HepG2 (cell line): ENCODE results near the gene ZNF175. TPM values are rescaled to one million over a fixed set of nuclear protein-coding genes. Genes with fewer than 3 reads are reported as not detected.

ENCODE experiments used
- ATAC-seq: fragments of 200-7000 bp; cut with Tn5 transposase; 3 replicates; pipeline ENCODE4 v1.9.1; 2020; ENCODE audit warnings: mild to moderate bottlenecking, moderate library complexity
- BruUV-seq: library from RNA; stranded (reverse); fragments of 400-500 nt; replicated peaks from 2 replicates; lab custom pipeline; 2021; lab: Mats Ljungman, UMichigan
- CTCF ChIA-PET: fragments of 300-600 bp; formaldehyde crosslinking; extraction: SDS; loops from one replicate; lab custom pipeline; 2021; ENCODE audit warnings: low total read pairs, inconsistent platforms, low intra/inter-chr PET ratio; lab: Yijun Ruan, JAX
- POLR2A ChIA-PET: fragments of 350-600 bp; sonication (Branson Sonifier 250); formaldehyde crosslinking; loops from one replicate; lab custom pipeline; 2020; ENCODE audit warnings: antibody characterized with exemption, inconsistent platforms; lab: Yijun Ruan, JAX
- DNase-seq: peaks from one replicate; pipeline ENCODE4 v3.0.0-alpha.2; 2015; ENCODE audit warnings: low spot score
- FAIRE-seq: peaks from 3 replicates; lab custom pipeline; 2011; peaks lifted over from hg19 to GRCh38; lab: Jason Lieb, UNC
- H2AFZ ChIP-seq: one replicate; pipeline ENCODE4 v1.6.1; 2011; ENCODE audit warnings: low read length, inconsistent platforms
- H3K27ac ChIP-seq: fragments of 300-600 bp; 3 replicates; pipeline ENCODE4 v1.8.0; 2011; ENCODE audit warnings: mixed run types, mild to moderate bottlenecking, mixed read lengths, low read length, inconsistent platforms; ENCODE audit not compliant: insufficient read depth; ENCODE audit errors: extremely low read length
- H3K27me3 ChIP-seq, 2 experiments: fragments of 200-600 bp in 1 of 2; 2 replicates in 1 of 2; 3 replicates in 1 of 2; pipeline versions ENCODE4 v1.6.0 to v1.8.0; 2011; ENCODE audit warnings: low read length in 2 of 2, mild to moderate bottlenecking in 2 of 2, moderate library complexity in 2 of 2, inconsistent platforms in 1 of 2; ENCODE audit not compliant: insufficient read depth in 2 of 2, control insufficient read depth in 1 of 2
- H3K36me3 ChIP-seq, 2 experiments: fragments of 200-600 bp in 1 of 2; replicated peaks in 1 of 2; 2 replicates in 1 of 2; 3 replicates in 1 of 2; pipeline versions ENCODE4 v1.5.1 to v1.8.0; 2011; ENCODE audit warnings: low read length in 2 of 2, inconsistent platforms in 1 of 2; ENCODE audit not compliant: insufficient read depth in 2 of 2, control insufficient read depth in 1 of 2
- H3K4me1 ChIP-seq: 2 replicates; pipeline ENCODE4 v1.5.1; 2012; ENCODE audit warnings: low read length, inconsistent platforms; ENCODE audit not compliant: insufficient read depth
- H3K4me2 ChIP-seq: 2 replicates; pipeline ENCODE4 v1.6.0; 2011; ENCODE audit warnings: low read depth, low read length, inconsistent platforms
- H3K4me3 ChIP-seq, 3 experiments: fragments of 200-600 bp in 1 of 3; sonication (generic), shearing (Covaris generic) in 1 of 3; replicated peaks in 1 of 3; 2 replicates each; pipeline ENCODE4 v1.5.1; 2011 to 2016; ENCODE audit warnings: low read length in 3 of 3, inconsistent platforms in 2 of 3, low read depth in 2 of 3, mild to moderate bottlenecking in 2 of 3, control low read depth in 1 of 3, mixed read lengths in 1 of 3; ENCODE audit not compliant: insufficient read depth in 1 of 3
- H3K79me2 ChIP-seq: one replicate; pipeline ENCODE4 v1.6.1; 2011; ENCODE audit warnings: low read length, inconsistent platforms; ENCODE audit not compliant: insufficient read depth
- H3K9ac ChIP-seq: 2 replicates; pipeline ENCODE4 v1.6.0; 2011; ENCODE audit warnings: mild to moderate bottlenecking, low read depth, low read length, inconsistent platforms; ENCODE audit not compliant: insufficient read depth
- H3K9me3 ChIP-seq: 2 replicates; pipeline ENCODE4 v1.5.1; 2012; ENCODE audit warnings: mild to moderate bottlenecking, low read length
- H4K20me1 ChIP-seq: 2 replicates; pipeline ENCODE4 v1.6.0; 2011; ENCODE audit warnings: inconsistent platforms, mild to moderate bottlenecking, low read length, moderate library complexity; ENCODE audit not compliant: insufficient read depth
- FIP1L1 ChIP-seq: fragments of 200-400 bp; formaldehyde crosslinking; IDR thresholded peaks from 2 replicates; pipeline ENCODE4 v1.6.1; 2018; ENCODE audit warnings: low read depth, mild to moderate bottlenecking, low read length, moderate library complexity, borderline replicate concordance; ENCODE audit not compliant: insufficient read depth
- GMEB1 ChIP-seq: sonication (generic); formaldehyde crosslinking; IDR thresholded peaks from 2 replicates; pipeline ENCODE4 v1.5.1; 2020; ENCODE audit warnings: missing genetic modification reagents, mild to moderate bottlenecking, borderline replicate concordance
- REL ChIP-seq: sonication (generic); formaldehyde crosslinking; conservative IDR thresholded peaks from 2 replicates; pipeline ENCODE4 v1.8.0; 2022; ENCODE audit warnings: mild to moderate bottlenecking, missing genetic modification reagents, moderate library complexity
- RFXAP ChIP-seq: sonication (generic); formaldehyde crosslinking; IDR thresholded peaks from 2 replicates; pipeline ENCODE4 v1.4.0; 2020; ENCODE audit warnings: missing genetic modification reagents, borderline replicate concordance
- TBL1XR1 ChIP-seq: fragments of 150-350 bp; IDR thresholded peaks from 2 replicates; pipeline ENCODE4 v1.6.1; 2014; ENCODE audit warnings: borderline replicate concordance, low read length; ENCODE audit not compliant: partially characterized antibody
- ZFY ChIP-seq: sonication (generic); formaldehyde crosslinking; IDR thresholded peaks from 2 replicates; pipeline ENCODE4 v1.4.0; 2020; ENCODE audit warnings: missing genetic modification reagents
- ZNF276 ChIP-seq: sonication (generic); formaldehyde crosslinking; IDR thresholded peaks from 2 replicates; pipeline ENCODE4 v1.4.0; 2020; ENCODE audit warnings: mild to moderate bottlenecking, low read depth, missing genetic modification reagents
- WGBS: methylation state at CpG from one replicate; pipeline ENCODE4 v1.1.6; 2017; ENCODE audit warnings: low lambda C conversion rate; 5-methylcytosine and 5-hydroxymethylcytosine counted together
- in situ Hi-C: cut with HindIII; loops from 2 replicates; pipeline ENCODE4 v1.10.0; 2017; ENCODE audit warnings: low pct_unique_long_range_greater_than_20kb; ENCODE audit not compliant: extremely low pct_ligation_motif_present
- intact Hi-C: fragments of 100-400 bp; cut with micrococcal nuclease; formaldehyde crosslinking; loops from one replicate; pipeline ENCODE4 v1.10.0; 2022; ENCODE audit not compliant: unreplicated experiment
- polyA plus RNA-seq, 8 experiments: library from polyadenylated mRNA; depleted of rRNA in 3 of 8; stranded (reverse) in 7 of 8; unstranded in 1 of 8; fragments of >200 nt; fragmentation: Illumina TruSeq in 4 of 8; extraction: Trizol in 4 of 8; gene quantifications; 2 replicates each; pipeline versions ENCODE4 v1.2.1 to v1.2.3, GENCODE V29; 2011 to 2016; ENCODE audit warnings: low read depth in 4 of 8, missing spikeins in 1 of 8, mixed read lengths in 1 of 8; ENCODE audit not compliant: insufficient read depth in 1 of 8
- total RNA-seq, 5 experiments: library from RNA; depleted of rRNA; stranded (reverse); fragments of >200 nt; fragmentation: Illumina TruSeq; extraction: Trizol; gene quantifications; 2 replicates each; pipeline ENCODE4 v1.2.3, GENCODE V29; 2016; ENCODE audit warnings: low read depth in 1 of 5

Gene ZNF175
- total and polyA plus RNA-seq, 2 of the 13 experiments (the other 11 are each of a cell fraction or from before 2014, with no cell fraction given): 1.2 to 1.5 TPM

DNA sequence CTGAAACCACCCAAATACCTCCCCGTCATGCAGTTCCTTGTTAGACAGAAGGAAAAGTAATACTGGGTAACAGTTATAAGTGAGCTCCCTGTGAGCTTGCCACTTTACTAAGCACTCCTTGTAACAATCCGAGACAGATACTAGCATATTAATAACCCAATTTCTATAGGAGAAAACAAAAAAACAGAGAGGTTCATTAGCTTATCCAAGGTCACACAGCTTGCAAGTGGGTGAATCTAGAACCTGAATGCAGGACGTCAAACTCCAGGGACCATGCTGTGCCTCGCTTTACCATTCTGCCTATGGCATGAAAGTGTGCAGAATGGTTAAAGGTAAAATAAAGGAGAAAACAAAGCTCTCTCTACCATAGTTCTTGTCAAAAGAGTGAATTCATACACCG is 43.7 kb downstream of the ZNF175 start:
- TF ChIP-seq TBL1XR1 (no peak), FIP1L1 (no peak)
- TF ChIP-seq, all 625 proteins: peak for 0
- CTCF ChIA-PET: no interaction called here
- BruUV-seq: no TSS peak

GRCh38 chr19:51615991-51616390 is 44.9 kb downstream of the ZNF175 start:
- 4% methylated on average over 6 of the region's 7 CpGs for WGBS
- CTCF ChIA-PET: no interaction called here
- TF ChIP-seq REL (CRISPR knock-in tag): no peak
- TF ChIP-seq ZNF276 (CRISPR knock-in tag): no peak
- TF ChIP-seq RFXAP (CRISPR knock-in tag): no peak
- TF ChIP-seq GMEB1 (CRISPR knock-in tag): no peak
- no peak for TF ChIP-seq ZFY

More for the DNA sequence above, 43.7 kb downstream of the ZNF175 start:
- no peak for FAIRE-seq
- Histone ChIP-seq H4K20me1 (no peaks in the 10 kb centered on the region), H3K27me3 (peaks cover 0 to 6% of the 10 kb centered on the region in 2 experiments; a peak in 1 of 5 replicates), H3K36me3 (no peaks in the 10 kb centered on the region), H3K9me3 (no peaks in the 10 kb centered on the region), H3K27ac (no peak overlapping the region), H3K4me1 (no peaks in the 10 kb centered on the region), H3K4me3 (no peak overlapping the region), H2AFZ (no peak overlapping the region), H3K4me2 (no peak overlapping the region), H3K79me2 (no peaks in the 10 kb centered on the region), H3K9ac (no peak overlapping the region)
- 14% methylated on average over 5 of the region's 5 CpGs for WGBS
- in situ Hi-C loops: no loop called here
- POLR2A ChIA-PET: no interaction called here
- intact Hi-C loops: no loop called here
- DNase-seq: no peak
- ATAC-seq: no peak

More at GRCh38 chr19:51615991-51616390, 44.9 kb downstream of the ZNF175 start:
- intact Hi-C loops: no loop called here
- no peak overlapping the region for H2AFZ ChIP-seq
- no TSS peak for BruUV-seq
- no peak overlapping the region for H3K27ac ChIP-seq
- ATAC-seq (no peak), DNase-seq (no peak), FAIRE-seq (no peak)
- H3K9ac ChIP-seq: no peak overlapping the region
- in situ Hi-C loops: no loop called here
- no peaks in the 10 kb centered on the region for H3K9me3 ChIP-seq
- H4K20me1 ChIP-seq: no peaks in the 10 kb centered on the region
- no peaks in the 10 kb centered on the region for H3K79me2 ChIP-seq
- no peaks in the 10 kb centered on the region for H3K36me3 ChIP-seq
- H3K4me3 ChIP-seq: no peak overlapping the region
- H3K27me3 ChIP-seq: peaks cover 0 to 6% of the 10 kb centered on the region in 2 experiments; a peak in 1 of 5 replicates
- no peak overlapping the region for H3K4me2 ChIP-seq
- POLR2A ChIA-PET: no interaction called here
- H3K4me1 ChIP-seq: no peaks in the 10 kb centered on the region
